Breast epithelium (tissue), 4 donors: Measurements from ENCODE around the gene PRDX2. TPM values are rescaled to one million over a fixed set of nuclear protein-coding genes. Genes with fewer than 3 reads are reported as not detected.
"Not testable (repeated sequence)": the region's sequence is repeated elsewhere in the genome, so short reads cannot be mapped to it uniquely, and the experiment has no call there.

Source experiments
- DNase-seq, 2 donors: peaks; one replicate each; pipeline ENCODE4 v3.0.0-alpha.2; 2019; ENCODE audit warnings: low spot score in 2 of 2
- H3K27ac ChIP-seq, 2 donors: fragments of 200-600 bp; sonication (generic) in 1 of 2; one replicate each; pipeline ENCODE4 v1.5.1; 2016 to 2019; ENCODE audit warnings: mild to moderate bottlenecking in 1 of 2
- H3K27me3 ChIP-seq, 2 donors: fragments of 200-600 bp; sonication (generic) in 1 of 2; one replicate each; pipeline versions ENCODE4 v1.5.1 to v1.6.0; 2017 to 2019; ENCODE audit warnings: control low read depth in 1 of 2, mild to moderate bottlenecking in 1 of 2
- H3K36me3 ChIP-seq: fragments of 200-600 bp; one replicate; pipeline ENCODE4 v1.5.1; 2019
- H3K4me1 ChIP-seq, 2 donors: fragments of 200-600 bp; sonication (generic); one replicate each; pipeline ENCODE4 v1.5.1; 2016 to 2019; ENCODE audit warnings: control low read depth in 1 of 2
- H3K4me3 ChIP-seq, 3 donors: fragments of 200-600 bp; sonication (generic); 1 replicate in 2 of 3; 2 replicates in 1 of 3; pipeline ENCODE4 v1.5.1; 2016 to 2019; ENCODE audit warnings: mild to moderate bottlenecking in 3 of 3, moderate library complexity in 2 of 3
- H3K9me3 ChIP-seq, 2 donors: fragments of 200-600 bp; sonication (generic) in 1 of 2; one replicate each; pipeline ENCODE4 v1.5.1; 2016 to 2019; ENCODE audit warnings: control low read depth in 1 of 2
- POLR2A ChIP-seq: fragments of 450-650 bp; IDR thresholded peaks from one replicate; pipeline ENCODE4 v1.6.1; 2016; ENCODE audit warnings: antibody characterized with exemption, mild to moderate bottlenecking, moderate library complexity
- POLR2AphosphoS5 ChIP-seq, 3 donors: sonication (generic); formaldehyde crosslinking; IDR thresholded peaks; one replicate each; pipeline ENCODE4 v1.6.1; 2017; ENCODE audit warnings: antibody characterized with exemption in 3 of 3
- intact Hi-C: fragments of 100-400 bp; cut with DNase I; formaldehyde crosslinking; loops from one replicate; pipeline ENCODE4 v1.15.1; 2023; ENCODE audit warnings: low total_unique reads
- total RNA-seq, 3 donors: library from RNA; depleted of rRNA; stranded (reverse); fragments of >200 nt; gene quantifications; one replicate each; pipeline ENCODE4 v1.1.0, GENCODE V29; 2016
- TF ChIP-seq, protein P1 (sequence below), 3 donors: fragments of 450-650 bp; IDR thresholded peaks; one replicate each; pipeline ENCODE4 v1.5.1; 2016 to 2017; ENCODE audit warnings: antibody characterized with exemption in 3 of 3, mild to moderate bottlenecking in 3 of 3, moderate library complexity in 3 of 3

The PRDX2 gene
- total RNA-seq, 3 donors from 2014 or later: 150 to 199 (median 199) TPM

DNA sequence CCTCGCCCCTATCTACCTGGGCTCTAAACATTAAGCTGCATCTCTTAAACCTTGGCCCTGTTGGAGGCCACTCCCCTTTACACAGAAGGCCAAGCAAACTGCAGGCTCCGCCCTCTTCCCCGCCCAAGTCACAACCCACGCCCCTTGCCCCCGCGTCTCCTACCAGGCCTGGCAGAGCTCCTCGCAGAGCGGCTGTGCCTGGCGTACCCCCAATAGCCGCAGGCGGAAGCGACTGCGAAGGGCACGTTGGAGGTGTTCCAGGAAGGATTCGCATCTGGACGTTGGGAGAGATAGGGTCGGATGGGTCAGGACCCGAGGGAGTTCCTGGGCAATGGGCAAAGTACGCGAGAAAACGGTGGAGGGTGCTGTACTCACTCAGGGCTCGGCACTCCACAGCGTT, 26.9 kb upstream of the PRDX2 start:
- Histone ChIP-seq H3K4me3 (no peak overlapping the region), H3K9me3 (no peaks in the 10 kb centered on the region), H3K36me3 (no peaks in the 10 kb centered on the region), H3K27ac (no peak overlapping the region), H3K4me1 (peaks cover under 1 to 3% of the 10 kb centered on the region in 2 donors), H3K27me3 (peaks cover 5 to 80% of the 10 kb centered on the region in 2 donors)
- intact Hi-C loops: no loop called here
- TF ChIP-seq POLR2AphosphoS5 (IDR thresholded peaks at IDR 0.05): no peak
- TF ChIP-seq, protein P1, sequence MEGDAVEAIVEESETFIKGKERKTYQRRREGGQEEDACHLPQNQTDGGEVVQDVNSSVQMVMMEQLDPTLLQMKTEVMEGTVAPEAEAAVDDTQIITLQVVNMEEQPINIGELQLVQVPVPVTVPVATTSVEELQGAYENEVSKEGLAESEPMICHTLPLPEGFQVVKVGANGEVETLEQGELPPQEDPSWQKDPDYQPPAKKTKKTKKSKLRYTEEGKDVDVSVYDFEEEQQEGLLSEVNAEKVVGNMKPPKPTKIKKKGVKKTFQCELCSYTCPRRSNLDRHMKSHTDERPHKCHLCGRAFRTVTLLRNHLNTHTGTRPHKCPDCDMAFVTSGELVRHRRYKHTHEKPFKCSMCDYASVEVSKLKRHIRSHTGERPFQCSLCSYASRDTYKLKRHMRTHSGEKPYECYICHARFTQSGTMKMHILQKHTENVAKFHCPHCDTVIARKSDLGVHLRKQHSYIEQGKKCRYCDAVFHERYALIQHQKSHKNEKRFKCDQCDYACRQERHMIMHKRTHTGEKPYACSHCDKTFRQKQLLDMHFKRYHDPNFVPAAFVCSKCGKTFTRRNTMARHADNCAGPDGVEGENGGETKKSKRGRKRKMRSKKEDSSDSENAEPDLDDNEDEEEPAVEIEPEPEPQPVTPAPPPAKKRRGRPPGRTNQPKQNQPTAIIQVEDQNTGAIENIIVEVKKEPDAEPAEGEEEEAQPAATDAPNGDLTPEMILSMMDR (IDR thresholded peaks at IDR 0.05): no peak
- no peak for TF ChIP-seq POLR2A
- no peak for DNase-seq

DNA sequence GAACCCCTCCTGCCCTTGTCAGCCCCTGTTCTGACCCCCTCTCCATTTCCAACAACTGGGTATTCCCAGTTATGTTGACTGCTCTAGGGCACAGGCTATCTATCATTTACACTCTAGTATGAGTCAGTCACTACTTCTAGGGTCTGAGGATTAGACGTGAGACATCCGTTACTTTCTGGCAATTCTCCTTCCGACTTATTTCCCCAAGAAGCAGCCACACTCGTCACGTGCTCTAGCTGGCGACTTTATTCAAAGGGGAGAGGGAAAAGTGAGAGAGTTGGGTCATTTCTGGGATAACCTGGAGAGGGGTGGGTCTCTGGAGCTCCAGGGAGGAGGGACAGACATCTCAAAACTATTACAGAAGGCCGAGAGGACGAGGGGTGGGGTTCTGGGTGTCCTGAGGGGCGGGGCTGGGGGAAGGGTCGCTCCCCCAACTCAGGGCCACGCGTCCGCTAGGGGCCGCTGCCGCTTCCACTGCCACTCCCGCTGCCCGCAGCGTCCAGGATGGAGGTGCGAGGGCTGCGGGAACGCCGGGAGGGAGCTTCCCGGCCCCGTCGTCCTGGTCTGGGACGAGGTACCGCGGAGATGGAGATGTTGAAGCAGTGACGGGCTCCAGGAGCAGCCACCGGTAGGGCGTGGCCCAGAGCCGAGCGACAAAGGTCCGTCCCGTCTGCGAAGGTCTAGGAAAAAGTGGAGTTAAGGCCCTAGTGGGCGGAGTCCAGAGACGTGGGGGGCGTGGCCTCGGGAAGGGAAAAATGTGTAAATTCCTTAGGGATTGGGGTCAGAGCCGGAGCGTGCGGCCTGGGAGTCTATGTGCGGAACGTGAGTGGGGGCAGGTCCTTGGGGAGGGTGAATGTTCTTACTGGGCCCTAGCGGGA, 23.9 kb upstream of the PRDX2 start:
- H3K27ac ChIP-seq: no peak overlapping the region
- H3K9me3 ChIP-seq: no peaks in the 10 kb centered on the region
- H3K4me3 ChIP-seq: peak overlapping the region in 1 of 3 donors; percentile 35
- peaks cover 5 to 52% of the 10 kb centered on the region in 2 donors for H3K27me3 ChIP-seq
- no peaks in the 10 kb centered on the region for H3K36me3 ChIP-seq
- no peak for DNase-seq
- TF ChIP-seq, protein P1 (IDR thresholded peaks at IDR 0.05): no peak
- TF ChIP-seq POLR2A: no peak
- TF ChIP-seq POLR2AphosphoS5 (IDR thresholded peaks at IDR 0.05): no peak
- no peaks in the 10 kb centered on the region for H3K4me1 ChIP-seq
- intact Hi-C loops: no loop called here

DNA sequence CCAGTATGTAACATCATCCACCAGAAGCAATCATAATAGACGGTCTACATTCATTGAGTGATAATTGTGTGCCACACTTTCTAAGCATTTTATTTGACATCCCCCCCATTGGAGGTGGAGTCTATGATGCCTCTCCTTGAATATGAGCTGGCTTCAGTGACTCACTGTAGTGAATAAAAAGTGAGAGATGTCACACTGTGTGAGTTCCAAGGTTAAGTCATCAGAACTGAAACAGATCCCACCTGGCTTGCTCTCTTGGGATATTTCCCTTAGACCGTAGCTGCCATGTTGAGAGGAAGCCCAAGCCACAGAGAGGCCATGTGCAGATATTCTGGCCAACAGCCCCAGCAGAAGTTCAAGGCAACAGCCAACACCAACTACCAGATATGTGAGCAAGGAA, 20.2 kb upstream of the PRDX2 start:
- H3K4me1 ChIP-seq: no peaks in the 10 kb centered on the region
- intact Hi-C loops: no loop called here
- no peaks in the 10 kb centered on the region for H3K9me3 ChIP-seq
- H3K27ac ChIP-seq: no peak overlapping the region
- H3K27me3 ChIP-seq: peaks cover 5 to 32% of the 10 kb centered on the region in 2 donors
- H3K4me3 ChIP-seq: no peak overlapping the region
- TF ChIP-seq, protein P1 (IDR thresholded peaks at IDR 0.05): no peak
- TF ChIP-seq POLR2A: no peak
- no peak for TF ChIP-seq POLR2AphosphoS5 (IDR thresholded peaks at IDR 0.05)
- no peaks in the 10 kb centered on the region for H3K36me3 ChIP-seq
- no peak for DNase-seq

DNA sequence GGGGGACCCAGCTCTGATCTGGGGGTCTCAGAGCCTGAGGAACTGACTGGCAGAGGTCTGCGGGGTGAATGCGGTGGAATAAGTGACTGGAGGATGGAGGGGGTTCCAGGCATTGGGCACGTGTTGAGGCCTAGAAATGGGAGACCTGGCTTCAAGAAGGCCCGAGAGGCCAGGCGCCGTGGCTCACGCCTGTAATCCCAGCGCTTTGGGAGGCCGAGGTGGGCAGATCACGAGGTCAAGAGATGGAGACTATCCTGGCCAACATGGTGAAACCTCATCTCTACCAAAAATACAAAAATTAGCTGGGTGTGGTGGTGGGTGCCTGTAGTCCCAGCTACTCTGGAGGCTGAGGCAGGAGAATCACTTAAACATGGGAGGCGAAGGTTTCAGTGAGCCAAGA, 16.2 kb upstream of the PRDX2 start:
- H3K27me3 ChIP-seq, H3K4me1 ChIP-seq, intact Hi-C loops, H3K36me3 ChIP-seq, H3K27ac ChIP-seq, DNase-seq, H3K9me3 ChIP-seq, H3K4me3 ChIP-seq: not testable (repeated sequence)

DNA sequence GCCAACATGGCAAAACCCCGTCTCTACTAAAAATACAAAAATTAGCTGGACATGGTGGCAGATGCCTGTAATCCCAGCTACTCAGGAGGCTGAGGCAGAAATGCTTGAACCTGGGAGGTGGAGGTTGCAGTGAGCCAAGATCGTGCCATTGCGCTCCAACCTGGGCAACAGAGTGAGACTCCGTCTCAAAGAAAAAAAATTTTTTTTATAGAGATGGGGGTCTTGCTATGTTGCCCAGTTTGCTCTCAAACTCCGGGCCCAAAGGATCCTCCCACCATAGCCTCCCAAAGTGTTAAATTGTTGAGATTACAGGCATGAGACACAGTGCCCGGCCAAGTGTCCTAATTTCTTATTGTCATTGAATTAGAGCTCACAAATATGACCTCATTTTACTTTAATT, 15.6 kb upstream of the PRDX2 start:
- intact Hi-C loops: not testable (repeated sequence)

DNA sequence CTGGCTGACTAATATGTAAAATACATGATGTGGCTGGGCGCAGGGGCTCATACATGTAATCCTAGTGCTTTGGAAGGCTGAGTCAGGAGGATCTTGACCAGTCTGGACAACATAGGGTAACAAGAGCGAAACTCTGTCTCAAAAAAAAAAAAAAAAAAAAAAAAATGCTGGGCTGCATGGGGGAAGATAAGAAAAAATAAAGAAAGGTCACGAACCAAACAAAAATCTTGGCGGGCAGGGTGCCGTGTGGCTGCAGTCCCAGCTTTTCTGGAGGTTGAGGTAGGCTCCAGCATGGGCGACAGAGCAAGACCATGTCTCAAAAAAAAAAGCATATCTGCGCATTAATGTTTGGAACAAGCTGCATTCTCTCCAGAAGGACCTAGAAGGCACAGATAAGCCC, 13.5 kb upstream of the PRDX2 start:
- no peak for DNase-seq
- Histone ChIP-seq H3K4me3 (no peak overlapping the region), H3K36me3 (no peaks in the 10 kb centered on the region), H3K4me1 (no peaks in the 10 kb centered on the region), H3K27ac (no peak overlapping the region), H3K9me3 (no peaks in the 10 kb centered on the region), H3K27me3 (no peaks in the 10 kb centered on the region)
- intact Hi-C loops: no loop called here
- TF ChIP-seq POLR2AphosphoS5 (IDR thresholded peaks at IDR 0.05) (no peak), POLR2A (no peak)
- TF ChIP-seq, protein P1 (IDR thresholded peaks at IDR 0.05): no peak

More for the DNA sequence above, 15.6 kb upstream of the PRDX2 start:
- H3K27ac ChIP-seq, H3K36me3 ChIP-seq, H3K27me3 ChIP-seq, H3K4me3 ChIP-seq, H3K9me3 ChIP-seq, DNase-seq, H3K4me1 ChIP-seq: not testable (repeated sequence)
